D721Med (cell line): ENCODE data around the gene PPP2R1B.

Experiments
- DNase-seq: peaks from one replicate; pipeline ENCODE4 v3.0.0; 2011; ENCODE audit warnings: low spot score; ENCODE audit not compliant: insufficient read length
- FAIRE-seq: peaks from 2 replicates; lab custom pipeline; 2011; peaks lifted over from hg19 to GRCh38; lab: Jason Lieb, UNC
- CTCF ChIP-seq: IDR thresholded peaks from 2 replicates; pipeline ENCODE4 v1.5.1; 2012; ENCODE audit warnings: mild to moderate bottlenecking, control low read depth; ENCODE audit not compliant: insufficient read depth; ENCODE audit errors: missing control alignments

The PPP2R1B gene

GRCh38 chr11:111680486-111681175, 85.6 kb downstream of the PPP2R1B start:
- no peak for FAIRE-seq

More at GRCh38 chr11:111680486-111681175, 85.6 kb downstream of the PPP2R1B start:
- TF ChIP-seq CTCF, result no peak
- no peak for DNase-seq
